Prostate gland (tissue), 2 donors: ENCODE data around the gene TMA7.

Experiments
- POLR2A ChIP-seq: fragments of 450-650 bp; IDR thresholded peaks from one replicate; pipeline ENCODE4 v1.6.1; 2016; ENCODE audit warnings: antibody characterized with exemption, mild to moderate bottlenecking
- POLR2AphosphoS5 ChIP-seq: sonication (generic); formaldehyde crosslinking; IDR thresholded peaks from one replicate; pipeline ENCODE4 v1.6.1; 2017; ENCODE audit warnings: antibody characterized with exemption
- TF ChIP-seq, protein P1 (sequence below), 4 experiments: fragments of 200-600 bp in 2 of 4; fragments of 450-650 bp in 2 of 4; sonication (generic) in 2 of 4; IDR thresholded peaks; 1 replicate in 3 of 4; 2 replicates in 1 of 4; pipeline ENCODE4 v1.5.1; 2016 to 2019; ENCODE audit warnings: antibody characterized with exemption in 4 of 4, mild to moderate bottlenecking in 2 of 4, moderate library complexity in 2 of 4

DNA sequence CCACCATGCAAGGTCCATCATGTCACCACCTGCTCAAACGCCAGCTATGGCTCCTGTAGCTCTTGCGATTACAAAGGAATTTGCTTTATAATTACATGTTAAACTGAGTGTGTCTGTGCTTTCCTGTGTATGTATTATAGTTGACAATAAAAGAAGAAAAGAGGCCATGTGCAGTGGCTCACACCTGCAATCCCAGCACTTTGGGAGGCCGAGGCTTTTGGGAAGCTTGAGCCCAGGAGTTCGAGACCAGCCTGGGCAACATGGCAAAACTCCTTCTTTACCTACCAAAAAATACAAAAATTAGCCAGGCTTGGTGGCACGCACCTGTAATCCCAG, 33.5 kb downstream of the TMA7 start:
- TF ChIP-seq, protein P1, sequence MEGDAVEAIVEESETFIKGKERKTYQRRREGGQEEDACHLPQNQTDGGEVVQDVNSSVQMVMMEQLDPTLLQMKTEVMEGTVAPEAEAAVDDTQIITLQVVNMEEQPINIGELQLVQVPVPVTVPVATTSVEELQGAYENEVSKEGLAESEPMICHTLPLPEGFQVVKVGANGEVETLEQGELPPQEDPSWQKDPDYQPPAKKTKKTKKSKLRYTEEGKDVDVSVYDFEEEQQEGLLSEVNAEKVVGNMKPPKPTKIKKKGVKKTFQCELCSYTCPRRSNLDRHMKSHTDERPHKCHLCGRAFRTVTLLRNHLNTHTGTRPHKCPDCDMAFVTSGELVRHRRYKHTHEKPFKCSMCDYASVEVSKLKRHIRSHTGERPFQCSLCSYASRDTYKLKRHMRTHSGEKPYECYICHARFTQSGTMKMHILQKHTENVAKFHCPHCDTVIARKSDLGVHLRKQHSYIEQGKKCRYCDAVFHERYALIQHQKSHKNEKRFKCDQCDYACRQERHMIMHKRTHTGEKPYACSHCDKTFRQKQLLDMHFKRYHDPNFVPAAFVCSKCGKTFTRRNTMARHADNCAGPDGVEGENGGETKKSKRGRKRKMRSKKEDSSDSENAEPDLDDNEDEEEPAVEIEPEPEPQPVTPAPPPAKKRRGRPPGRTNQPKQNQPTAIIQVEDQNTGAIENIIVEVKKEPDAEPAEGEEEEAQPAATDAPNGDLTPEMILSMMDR (IDR thresholded peaks at IDR 0.05) = no peak
- TF ChIP-seq POLR2A = no peak
- no peak for TF ChIP-seq POLR2AphosphoS5
